ENCODE results near the gene ADSS1.

ADSS1 gene

DNA sequence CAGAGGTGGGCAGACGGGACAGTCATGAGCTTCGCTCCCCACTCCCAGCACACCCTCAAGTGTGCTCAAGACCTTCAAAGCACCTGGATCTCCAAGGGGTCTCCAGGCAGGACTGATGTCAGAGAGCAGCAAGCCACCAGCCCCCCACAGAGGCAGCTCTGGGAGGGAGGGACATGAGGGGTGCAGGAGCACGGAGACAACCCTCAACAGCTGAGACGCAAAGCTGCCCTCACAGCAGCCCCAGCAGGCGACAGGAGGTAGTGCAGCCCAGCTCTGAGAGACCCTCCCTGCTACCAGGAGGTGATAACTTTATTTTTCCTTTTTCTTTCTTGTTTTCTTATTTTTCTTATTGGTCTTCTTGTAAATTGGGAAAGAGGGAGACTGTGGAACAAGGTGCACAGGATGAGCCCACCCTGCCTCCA is 46.8 kb downstream of the ADSS1 start:
- no peak for DNase-seq

- no peak for DNase-seq
These were observed 47.3 kb downstream of the ADSS1 start for GRCh38 chr14:104771374-104771773.

- DNase-seq: no peak
These were observed 48.1 kb downstream of the ADSS1 start for GRCh38 chr14:104771918-104772706.

- no peak for DNase-seq
These were observed 48.9 kb downstream of the ADSS1 start for GRCh38 chr14:104772707-104773504.

GRCh38 chr14:104773505-104774452 is 49.8 kb downstream of the ADSS1 start:
- DNase-seq: no peak

GRCh38 chr14:104774453-104775072 is 50.5 kb downstream of the ADSS1 start:
- no peak for DNase-seq

DNA sequence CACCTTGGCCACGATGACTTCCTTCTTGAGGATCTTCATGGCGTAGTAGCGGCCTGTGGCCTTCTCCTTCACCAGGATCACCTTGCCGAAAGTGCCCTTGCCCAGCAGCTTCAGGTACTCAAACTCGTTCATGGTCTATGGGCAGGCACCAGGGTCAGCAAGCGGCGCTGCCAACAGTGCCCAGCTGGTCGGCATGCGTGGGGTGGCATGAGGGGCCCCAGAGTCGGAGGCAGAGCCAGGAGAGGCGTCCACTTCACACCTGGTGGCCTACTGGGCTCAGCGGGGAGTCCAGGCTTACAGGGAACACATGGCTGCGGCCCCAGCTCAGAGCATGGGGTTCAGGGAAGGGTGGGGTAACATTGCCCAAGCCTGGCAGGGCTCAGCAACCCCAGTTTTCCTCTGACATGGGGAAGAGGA is 51.1 kb downstream of the ADSS1 start:
- DNase-seq: no peak

DNA sequence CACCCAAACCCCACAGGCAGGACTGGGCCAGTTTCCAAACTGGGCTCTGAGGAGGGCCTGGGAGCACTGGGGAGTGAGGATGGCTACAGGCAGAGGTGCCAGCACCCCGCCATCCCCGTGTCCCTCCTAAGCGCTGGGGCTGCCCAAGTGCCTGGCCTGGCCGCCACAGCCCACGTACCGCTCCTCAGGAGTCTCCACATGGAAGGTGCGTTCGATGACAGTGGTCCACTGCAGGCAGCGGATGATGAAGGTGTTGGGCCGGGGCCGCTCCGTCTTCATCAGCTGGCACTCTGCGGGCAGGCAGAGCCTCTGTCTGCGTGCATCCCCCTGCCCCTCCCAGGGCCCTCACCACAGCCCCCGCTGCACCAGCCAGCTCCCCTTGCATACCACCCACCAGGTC is 52.5 kb downstream of the ADSS1 start:
- no peak for DNase-seq

DNA sequence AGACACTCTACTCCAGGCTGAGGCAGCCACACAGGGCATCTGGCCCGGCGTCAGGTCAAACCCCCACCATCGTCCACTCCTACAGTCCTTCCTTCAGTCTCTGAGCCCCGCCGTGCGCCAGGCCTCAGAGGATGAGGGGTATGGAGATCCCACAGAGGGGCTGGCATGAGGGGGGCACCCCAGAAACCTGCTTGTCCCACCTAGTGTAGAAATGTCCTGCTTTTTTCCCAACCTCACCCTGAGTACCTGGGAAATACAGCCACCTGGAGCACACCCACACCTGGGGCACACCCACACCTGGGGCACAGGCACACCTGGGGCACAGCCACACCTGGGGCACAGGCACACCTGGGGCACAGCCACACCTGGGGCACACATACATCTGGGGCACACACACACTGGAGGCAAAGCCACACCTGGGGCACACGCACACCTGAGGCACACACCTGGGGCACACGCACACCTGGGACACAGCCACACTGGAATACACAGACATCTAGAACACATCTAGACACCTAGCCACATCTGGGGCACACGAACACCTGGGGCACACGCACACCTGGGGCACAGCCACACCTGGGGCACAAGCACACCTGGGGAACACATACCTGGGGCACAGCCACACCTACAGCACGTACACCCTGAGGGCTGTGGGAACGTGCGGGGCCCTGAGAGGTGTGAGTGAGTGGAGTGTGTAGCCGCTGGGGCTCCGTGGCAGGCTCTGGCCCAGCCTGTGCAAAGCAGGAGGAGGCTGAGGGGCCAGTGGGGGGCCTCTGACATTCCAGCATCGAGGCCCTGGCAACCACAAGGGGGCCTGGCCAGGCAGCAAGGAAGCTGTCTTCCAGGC is 53.2 kb downstream of the ADSS1 start:
- DNase-seq: no peak

GRCh38 chr14:104777808-104778249 is 53.8 kb downstream of the ADSS1 start:
- DNase-seq: no peak

DNA sequence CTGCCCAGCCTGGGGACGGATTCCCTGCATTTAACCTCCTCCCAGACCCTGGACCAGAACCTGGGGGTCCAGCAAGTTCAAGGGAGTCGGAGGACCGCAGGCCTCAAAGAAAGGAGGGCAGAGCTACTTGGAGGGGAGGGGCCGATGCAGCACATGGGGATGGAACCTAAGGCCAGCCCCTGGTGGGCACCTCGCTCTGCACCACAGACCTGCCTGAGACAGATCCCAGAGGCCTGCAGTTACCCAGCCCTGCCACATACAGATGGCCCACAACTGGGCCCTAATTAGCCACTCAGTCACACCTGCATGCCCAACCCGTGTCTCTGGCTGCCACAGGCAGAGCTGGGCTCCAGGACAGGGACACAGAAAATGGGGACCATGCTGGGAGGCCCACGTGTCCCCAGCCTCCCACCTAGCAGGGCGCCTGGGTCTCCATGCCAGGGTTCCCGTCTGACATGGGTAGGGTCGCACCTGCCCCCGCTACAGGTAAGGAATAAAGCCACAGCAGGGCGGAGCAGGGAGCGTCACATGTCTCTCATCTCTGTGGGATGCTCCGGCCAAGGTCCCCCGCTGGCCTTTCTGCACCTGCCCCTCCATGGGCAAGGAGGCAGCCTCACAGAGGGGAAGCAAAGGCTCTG is 54.8 kb downstream of the ADSS1 start:
- no peak for DNase-seq

GRCh38 chr14:104779776-104780512 is 55.9 kb downstream of the ADSS1 start:
- DNase-seq: no peak

GRCh38 chr14:104780513-104781030 is 56.5 kb downstream of the ADSS1 start:
- no peak for DNase-seq

DNA sequence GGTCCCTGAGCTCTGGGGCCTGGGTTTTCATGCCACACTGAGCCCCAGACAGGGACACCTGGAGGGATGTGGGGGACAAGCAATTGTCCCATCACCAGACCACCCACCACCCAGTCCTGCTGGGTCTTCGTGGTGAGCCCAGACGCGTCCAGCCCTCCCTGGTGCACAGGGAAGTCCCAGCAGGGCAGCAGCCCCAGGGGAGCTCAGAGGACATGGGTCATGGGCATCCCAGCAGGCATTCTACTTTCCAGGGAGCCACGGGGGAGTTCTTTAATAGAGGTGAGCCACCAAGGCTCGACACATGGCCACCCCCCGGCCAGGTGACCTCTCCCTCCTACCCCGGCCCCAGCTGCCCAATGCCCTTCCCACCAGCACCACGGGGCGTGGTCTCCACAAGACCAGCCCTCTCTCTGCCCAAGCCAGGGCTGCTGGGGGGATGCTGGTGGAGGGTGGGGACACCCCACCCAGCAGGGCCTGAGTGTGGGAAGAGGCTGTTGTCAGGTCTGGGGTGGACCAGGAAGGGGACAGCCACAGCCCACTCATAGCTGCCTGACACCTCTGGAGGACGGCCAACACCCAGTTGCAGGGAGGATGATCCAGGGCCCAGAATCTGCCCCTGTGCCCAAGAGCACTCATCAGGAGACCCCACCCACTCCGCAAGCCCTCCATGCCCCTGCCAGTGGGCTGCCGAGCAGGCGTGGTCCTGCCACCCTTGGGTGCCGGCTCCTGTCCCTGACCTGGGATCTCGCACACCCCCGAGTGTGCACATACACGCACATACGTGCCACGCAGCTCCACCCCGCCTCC is 57.4 kb downstream of the ADSS1 start:
- no peak for DNase-seq

DNA sequence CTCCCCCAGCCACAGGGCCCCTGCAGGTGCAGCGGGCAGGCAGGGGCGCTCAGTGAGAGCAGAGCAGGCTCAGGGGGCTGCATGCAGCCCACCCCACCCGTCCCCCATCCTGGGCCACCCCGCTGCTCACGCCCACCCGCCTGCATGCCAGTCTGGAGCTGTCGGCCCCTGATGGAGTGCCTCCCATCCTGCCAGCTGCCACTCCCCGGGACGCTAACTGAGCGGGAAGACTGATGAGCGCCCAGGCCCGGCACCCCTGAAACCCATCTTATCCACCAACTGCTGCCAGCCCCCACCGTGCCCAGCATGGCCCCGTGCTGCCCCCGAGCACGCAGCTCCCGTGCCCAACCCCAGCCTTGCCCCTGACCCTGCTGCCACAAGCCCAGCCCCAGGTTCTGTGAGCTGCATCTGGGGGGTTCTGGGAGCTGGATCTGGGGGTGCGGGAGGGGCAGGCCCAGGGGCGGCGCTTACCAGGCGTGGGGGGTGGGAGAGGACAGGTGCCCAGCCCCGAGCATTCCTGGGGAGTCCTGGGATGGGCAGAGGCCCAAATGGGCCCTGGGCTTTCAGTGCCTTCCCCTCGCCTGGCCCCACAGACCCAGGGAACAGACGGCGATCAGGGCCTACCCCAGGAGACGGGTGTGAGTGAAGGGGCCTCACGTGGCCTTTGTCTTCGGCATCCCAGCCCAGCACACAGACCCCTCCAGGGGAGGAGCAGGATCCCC is 58.2 kb downstream of the ADSS1 start:
- DNase-seq: no peak

- DNase-seq: no peak
These were observed 58.7 kb downstream of the ADSS1 start for GRCh38 chr14:104782808-104783139.

DNA sequence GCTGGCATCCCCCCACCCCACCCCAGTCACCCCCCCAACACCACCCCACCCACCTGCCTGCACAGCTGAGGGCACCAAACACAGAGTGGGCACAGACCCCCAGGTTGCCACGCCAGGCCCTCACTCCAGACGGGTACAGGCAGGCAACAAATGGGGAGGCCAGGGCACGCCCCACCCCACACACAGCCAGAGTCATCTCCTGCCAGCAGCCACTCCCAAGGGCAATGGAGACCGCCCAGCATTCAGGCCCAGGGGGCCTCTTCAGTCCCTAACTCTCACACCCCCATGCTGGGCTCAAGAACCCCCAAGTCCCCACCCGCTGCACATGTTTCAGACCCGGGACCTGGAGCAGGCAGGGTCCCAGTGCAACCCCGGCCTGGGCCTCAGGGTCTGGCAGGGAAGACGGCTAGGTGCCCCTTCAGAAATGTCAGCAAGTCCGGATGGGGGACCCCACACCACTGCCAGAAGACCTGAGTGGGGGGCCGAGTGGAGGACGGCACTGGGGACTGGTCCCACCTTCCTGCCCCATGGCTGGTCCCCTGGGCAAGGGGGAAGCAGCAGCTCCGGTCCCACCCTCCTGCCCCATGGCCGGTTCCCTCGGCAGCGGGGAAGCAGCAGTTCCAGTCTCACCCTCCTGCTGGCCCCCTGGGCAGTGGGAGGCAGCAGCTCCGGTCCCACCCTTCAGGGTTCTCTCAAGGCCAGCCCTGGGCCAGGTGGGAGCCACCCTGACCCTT is 59.6 kb downstream of the ADSS1 start:
- DNase-seq: no peak

DNA sequence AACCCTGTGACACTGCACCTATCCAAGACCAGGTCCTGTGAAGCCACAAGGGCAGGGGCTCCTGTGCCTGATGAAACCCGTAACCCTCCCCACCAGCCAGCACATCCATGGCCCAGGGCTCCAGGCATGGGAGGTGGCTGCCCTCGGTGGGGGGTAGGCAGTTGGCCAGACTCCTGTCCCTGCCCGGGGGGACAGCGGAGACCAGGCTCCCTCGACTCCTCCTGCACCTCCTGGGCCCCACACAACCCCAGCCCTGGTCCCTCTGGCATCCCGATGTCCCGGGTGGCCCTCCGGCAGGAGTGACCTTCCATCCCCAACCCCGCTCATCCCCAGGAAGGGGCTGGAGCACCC is 60.2 kb downstream of the ADSS1 start:
- no peak for DNase-seq
